GM12878 (cell line): ENCODE data around the gene GMDS.

ENCODE experiments used
- CHD2 ChIP-seq: IDR thresholded peaks from 2 replicates; pipeline ENCODE4 v1.6.1; 2011; ENCODE audit warnings: low read depth, low read length, improper control_type of control experiment, borderline replicate concordance
- CREB1 ChIP-seq: IDR thresholded peaks from 2 replicates; pipeline ENCODE4 v1.6.1; 2012; ENCODE audit warnings: low read depth, mild to moderate bottlenecking, inconsistent platforms
- DPF2 ChIP-seq: fragments of 450-650 bp; IDR thresholded peaks from 2 replicates; pipeline ENCODE4 v1.6.1; 2017; ENCODE audit warnings: mild to moderate bottlenecking
- EED ChIP-seq: sonication (generic); IDR thresholded peaks from 2 replicates; pipeline ENCODE4 v1.6.1; 2016; ENCODE audit warnings: antibody characterized with exemption, low read depth
- EZH2 ChIP-seq: IDR thresholded peaks from 2 replicates; pipeline ENCODE4 v1.6.1; 2012; ENCODE audit warnings: low read depth, mild to moderate bottlenecking, control low read depth, inconsistent platforms, low read length, borderline replicate concordance; ENCODE audit not compliant: control insufficient read depth
- POLR2A ChIP-seq: IDR thresholded peaks from 2 replicates; pipeline ENCODE4 v1.6.1; 2011; ENCODE audit warnings: low read depth, mild to moderate bottlenecking, low read length
- POLR2AphosphoS5 ChIP-seq: IDR thresholded peaks from 2 replicates; pipeline ENCODE4 v1.6.1; 2011; ENCODE audit warnings: mild to moderate bottlenecking, low read length, inconsistent platforms
- TF ChIP-seq, protein P1 (sequence below): fragments of 450-650 bp; IDR thresholded peaks from 2 replicates; pipeline ENCODE4 v1.6.1; 2017; ENCODE audit warnings: mild to moderate bottlenecking, low read depth, inconsistent platforms; ENCODE audit not compliant: poor library complexity, severe bottlenecking
- TF ChIP-seq, protein P2 (sequence below), 3 experiments: IDR thresholded peaks in 2 of 3; conservative IDR thresholded peaks in 1 of 3; 2 replicates each; pipeline ENCODE4 v1.5.1; 2011; ENCODE audit warnings: low read depth in 3 of 3, low read length in 3 of 3, mild to moderate bottlenecking in 3 of 3, control low read depth in 2 of 3, moderate library complexity in 2 of 3, inconsistent platforms in 1 of 3, mixed read lengths in 1 of 3; ENCODE audit not compliant: control insufficient read depth in 2 of 3, insufficient read depth in 1 of 3; ENCODE audit errors: extremely low read depth in 1 of 3
- TF ChIP-seq, protein P3 (sequence below): fragments of 450-650 bp; IDR thresholded peaks from 2 replicates; pipeline ENCODE4 v1.6.1; 2017; ENCODE audit warnings: mild to moderate bottlenecking, moderate library complexity
- TF ChIP-seq, protein P4 (sequence below): IDR thresholded peaks from 2 replicates; pipeline ENCODE4 v1.6.1; 2012; ENCODE audit warnings: low read depth, low read length, improper control_type of control experiment
- TF ChIP-seq, protein P5 (sequence below): fragments of 450-650 bp; IDR thresholded peaks from 2 replicates; pipeline ENCODE4 v1.6.1; 2016; ENCODE audit warnings: mild to moderate bottlenecking, moderate library complexity, borderline replicate concordance

DNA sequence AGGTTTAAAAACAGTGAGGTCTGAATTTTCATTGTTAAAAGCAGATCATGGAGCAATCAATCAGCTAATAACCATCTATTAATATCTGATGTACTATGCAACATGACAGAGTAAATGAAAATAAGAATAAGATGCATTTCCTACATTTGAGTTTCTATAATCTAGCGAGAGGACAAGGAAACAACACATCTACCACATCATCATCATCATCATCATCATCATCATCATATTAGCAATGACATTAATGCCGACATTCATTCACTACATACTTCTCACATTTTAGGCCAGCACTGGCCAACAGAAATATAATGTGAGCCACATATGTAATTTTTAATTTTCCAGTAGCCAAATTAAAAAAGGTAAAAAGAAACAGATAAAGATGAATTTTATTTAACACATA is 110.0 kb downstream of the GMDS start:
- TF ChIP-seq EZH2 (no peak), CREB1 (no peak), POLR2AphosphoS5 (no peak), POLR2A (no peak), DPF2 (no peak), CHD2 (no peak), EED (no peak)
- TF ChIP-seq, protein P1, sequence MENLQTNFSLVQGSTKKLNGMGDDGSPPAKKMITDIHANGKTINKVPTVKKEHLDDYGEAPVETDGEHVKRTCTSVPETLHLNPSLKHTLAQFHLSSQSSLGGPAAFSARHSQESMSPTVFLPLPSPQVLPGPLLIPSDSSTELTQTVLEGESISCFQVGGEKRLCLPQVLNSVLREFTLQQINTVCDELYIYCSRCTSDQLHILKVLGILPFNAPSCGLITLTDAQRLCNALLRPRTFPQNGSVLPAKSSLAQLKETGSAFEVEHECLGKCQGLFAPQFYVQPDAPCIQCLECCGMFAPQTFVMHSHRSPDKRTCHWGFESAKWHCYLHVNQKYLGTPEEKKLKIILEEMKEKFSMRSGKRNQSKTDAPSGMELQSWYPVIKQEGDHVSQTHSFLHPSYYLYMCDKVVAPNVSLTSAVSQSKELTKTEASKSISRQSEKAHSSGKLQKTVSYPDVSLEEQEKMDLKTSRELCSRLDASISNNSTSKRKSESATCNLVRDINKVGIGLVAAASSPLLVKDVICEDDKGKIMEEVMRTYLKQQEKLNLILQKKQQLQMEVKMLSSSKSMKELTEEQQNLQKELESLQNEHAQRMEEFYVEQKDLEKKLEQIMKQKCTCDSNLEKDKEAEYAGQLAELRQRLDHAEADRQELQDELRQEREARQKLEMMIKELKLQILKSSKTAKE: no peak
- TF ChIP-seq, protein P2, sequence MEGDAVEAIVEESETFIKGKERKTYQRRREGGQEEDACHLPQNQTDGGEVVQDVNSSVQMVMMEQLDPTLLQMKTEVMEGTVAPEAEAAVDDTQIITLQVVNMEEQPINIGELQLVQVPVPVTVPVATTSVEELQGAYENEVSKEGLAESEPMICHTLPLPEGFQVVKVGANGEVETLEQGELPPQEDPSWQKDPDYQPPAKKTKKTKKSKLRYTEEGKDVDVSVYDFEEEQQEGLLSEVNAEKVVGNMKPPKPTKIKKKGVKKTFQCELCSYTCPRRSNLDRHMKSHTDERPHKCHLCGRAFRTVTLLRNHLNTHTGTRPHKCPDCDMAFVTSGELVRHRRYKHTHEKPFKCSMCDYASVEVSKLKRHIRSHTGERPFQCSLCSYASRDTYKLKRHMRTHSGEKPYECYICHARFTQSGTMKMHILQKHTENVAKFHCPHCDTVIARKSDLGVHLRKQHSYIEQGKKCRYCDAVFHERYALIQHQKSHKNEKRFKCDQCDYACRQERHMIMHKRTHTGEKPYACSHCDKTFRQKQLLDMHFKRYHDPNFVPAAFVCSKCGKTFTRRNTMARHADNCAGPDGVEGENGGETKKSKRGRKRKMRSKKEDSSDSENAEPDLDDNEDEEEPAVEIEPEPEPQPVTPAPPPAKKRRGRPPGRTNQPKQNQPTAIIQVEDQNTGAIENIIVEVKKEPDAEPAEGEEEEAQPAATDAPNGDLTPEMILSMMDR (IDR thresholded peaks at IDR 0.05 in 2 of 3, conservative IDR thresholded peaks at IDR 0.05 in 1 of 3; ENCODE audit: control insufficient read depth in 2 of 3, extremely low read depth in 1 of 3, insufficient read depth in 1 of 3, low read depth in 3 of 3, low read length in 3 of 3): no peak
- TF ChIP-seq, protein P3, sequence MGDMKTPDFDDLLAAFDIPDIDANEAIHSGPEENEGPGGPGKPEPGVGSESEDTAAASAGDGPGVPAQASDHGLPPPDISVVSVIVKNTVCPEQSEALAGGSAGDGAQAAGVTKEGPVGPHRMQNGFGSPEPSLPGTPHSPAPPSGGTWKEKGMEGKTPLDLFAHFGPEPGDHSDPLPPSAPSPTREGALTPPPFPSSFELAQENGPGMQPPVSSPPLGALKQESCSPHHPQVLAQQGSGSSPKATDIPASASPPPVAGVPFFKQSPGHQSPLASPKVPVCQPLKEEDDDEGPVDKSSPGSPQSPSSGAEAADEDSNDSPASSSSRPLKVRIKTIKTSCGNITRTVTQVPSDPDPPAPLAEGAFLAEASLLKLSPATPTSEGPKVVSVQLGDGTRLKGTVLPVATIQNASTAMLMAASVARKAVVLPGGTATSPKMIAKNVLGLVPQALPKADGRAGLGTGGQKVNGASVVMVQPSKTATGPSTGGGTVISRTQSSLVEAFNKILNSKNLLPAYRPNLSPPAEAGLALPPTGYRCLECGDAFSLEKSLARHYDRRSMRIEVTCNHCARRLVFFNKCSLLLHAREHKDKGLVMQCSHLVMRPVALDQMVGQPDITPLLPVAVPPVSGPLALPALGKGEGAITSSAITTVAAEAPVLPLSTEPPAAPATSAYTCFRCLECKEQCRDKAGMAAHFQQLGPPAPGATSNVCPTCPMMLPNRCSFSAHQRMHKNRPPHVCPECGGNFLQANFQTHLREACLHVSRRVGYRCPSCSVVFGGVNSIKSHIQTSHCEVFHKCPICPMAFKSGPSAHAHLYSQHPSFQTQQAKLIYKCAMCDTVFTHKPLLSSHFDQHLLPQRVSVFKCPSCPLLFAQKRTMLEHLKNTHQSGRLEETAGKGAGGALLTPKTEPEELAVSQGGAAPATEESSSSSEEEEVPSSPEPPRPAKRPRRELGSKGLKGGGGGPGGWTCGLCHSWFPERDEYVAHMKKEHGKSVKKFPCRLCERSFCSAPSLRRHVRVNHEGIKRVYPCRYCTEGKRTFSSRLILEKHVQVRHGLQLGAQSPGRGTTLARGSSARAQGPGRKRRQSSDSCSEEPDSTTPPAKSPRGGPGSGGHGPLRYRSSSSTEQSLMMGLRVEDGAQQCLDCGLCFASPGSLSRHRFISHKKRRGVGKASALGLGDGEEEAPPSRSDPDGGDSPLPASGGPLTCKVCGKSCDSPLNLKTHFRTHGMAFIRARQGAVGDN: no peak
- TF ChIP-seq, protein P4, sequence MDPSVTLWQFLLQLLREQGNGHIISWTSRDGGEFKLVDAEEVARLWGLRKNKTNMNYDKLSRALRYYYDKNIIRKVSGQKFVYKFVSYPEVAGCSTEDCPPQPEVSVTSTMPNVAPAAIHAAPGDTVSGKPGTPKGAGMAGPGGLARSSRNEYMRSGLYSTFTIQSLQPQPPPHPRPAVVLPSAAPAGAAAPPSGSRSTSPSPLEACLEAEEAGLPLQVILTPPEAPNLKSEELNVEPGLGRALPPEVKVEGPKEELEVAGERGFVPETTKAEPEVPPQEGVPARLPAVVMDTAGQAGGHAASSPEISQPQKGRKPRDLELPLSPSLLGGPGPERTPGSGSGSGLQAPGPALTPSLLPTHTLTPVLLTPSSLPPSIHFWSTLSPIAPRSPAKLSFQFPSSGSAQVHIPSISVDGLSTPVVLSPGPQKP: no peak
- TF ChIP-seq, protein P5, sequence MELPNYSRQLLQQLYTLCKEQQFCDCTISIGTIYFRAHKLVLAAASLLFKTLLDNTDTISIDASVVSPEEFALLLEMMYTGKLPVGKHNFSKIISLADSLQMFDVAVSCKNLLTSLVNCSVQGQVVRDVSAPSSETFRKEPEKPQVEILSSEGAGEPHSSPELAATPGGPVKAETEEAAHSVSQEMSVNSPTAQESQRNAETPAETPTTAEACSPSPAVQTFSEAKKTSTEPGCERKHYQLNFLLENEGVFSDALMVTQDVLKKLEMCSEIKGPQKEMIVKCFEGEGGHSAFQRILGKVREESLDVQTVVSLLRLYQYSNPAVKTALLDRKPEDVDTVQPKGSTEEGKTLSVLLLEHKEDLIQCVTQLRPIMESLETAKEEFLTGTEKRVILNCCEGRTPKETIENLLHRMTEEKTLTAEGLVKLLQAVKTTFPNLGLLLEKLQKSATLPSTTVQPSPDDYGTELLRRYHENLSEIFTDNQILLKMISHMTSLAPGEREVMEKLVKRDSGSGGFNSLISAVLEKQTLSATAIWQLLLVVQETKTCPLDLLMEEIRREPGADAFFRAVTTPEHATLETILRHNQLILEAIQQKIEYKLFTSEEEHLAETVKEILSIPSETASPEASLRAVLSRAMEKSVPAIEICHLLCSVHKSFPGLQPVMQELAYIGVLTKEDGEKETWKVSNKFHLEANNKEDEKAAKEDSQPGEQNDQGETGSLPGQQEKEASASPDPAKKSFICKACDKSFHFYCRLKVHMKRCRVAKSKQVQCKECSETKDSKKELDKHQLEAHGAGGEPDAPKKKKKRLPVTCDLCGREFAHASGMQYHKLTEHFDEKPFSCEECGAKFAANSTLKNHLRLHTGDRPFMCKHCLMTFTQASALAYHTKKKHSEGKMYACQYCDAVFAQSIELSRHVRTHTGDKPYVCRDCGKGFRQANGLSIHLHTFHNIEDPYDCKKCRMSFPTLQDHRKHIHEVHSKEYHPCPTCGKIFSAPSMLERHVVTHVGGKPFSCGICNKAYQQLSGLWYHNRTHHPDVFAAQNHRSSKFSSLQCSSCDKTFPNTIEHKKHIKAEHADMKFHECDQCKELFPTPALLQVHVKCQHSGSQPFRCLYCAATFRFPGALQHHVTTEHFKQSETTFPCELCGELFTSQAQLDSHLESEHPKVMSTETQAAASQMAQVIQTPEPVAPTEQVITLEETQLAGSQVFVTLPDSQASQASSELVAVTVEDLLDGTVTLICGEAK: no peak
